Activated T-cell treated with anti-CD3 and anti-CD28 coated beads, Interleukin-2, amount 50 U/mL, for 72 hours (primary cell): ENCODE results near the gene ZDHHC18. TPM values are rescaled to one million over a fixed set of nuclear protein-coding genes. Genes with fewer than 3 reads are reported as not detected.
"Not testable (repeated sequence)": the region's sequence is repeated elsewhere in the genome, so short reads cannot be mapped to it uniquely, and the experiment has no call there.

ENCODE experiments used
- ATAC-seq, 2 donors: fragments of 150-1000 bp; cut with Tn5 transposase; replicated peaks in 1 of 2; 2 replicates each; pipeline ENCODE4 v1.10.0; 2021; ENCODE audit warnings: moderate library complexity in 2 of 2, mild to moderate bottlenecking in 1 of 2
- DNase-seq, 2 donors: peaks; one replicate each; pipeline ENCODE4 v3.0.0; 2021 to 2022; ENCODE audit warnings: mixed read lengths in 1 of 2
- H3K27ac Mint-ChIP-seq: one replicate; pipeline ENCODE4 v1.8.0; 2022; ENCODE audit warnings: mild to moderate bottlenecking, moderate library complexity, mixed read lengths
- H3K27me3 Mint-ChIP-seq: one replicate; pipeline ENCODE4 v1.8.0; 2022; ENCODE audit warnings: low read depth, mixed read lengths
- H3K36me3 Mint-ChIP-seq, 2 donors: one replicate each; pipeline ENCODE4 v1.8.0; 2022; ENCODE audit warnings: mixed read lengths in 2 of 2, mild to moderate bottlenecking in 1 of 2; ENCODE audit not compliant: insufficient read depth in 2 of 2
- H3K4me1 Mint-ChIP-seq: one replicate; pipeline ENCODE4 v1.8.0; 2022; ENCODE audit warnings: low read depth, mixed read lengths
- H3K4me3 Mint-ChIP-seq, 2 donors: one replicate each; pipeline ENCODE4 v1.8.0; 2022; ENCODE audit warnings: mild to moderate bottlenecking in 2 of 2, mixed read lengths in 2 of 2, moderate library complexity in 2 of 2
- H3K9me3 Mint-ChIP-seq, 2 donors: one replicate each; pipeline ENCODE4 v1.8.0; 2022; ENCODE audit warnings: mixed read lengths in 2 of 2
- total RNA-seq, 2 donors: library from RNA; stranded (reverse); gene quantifications; one replicate each; pipeline ENCODE4 v1.2.3, GENCODE V29; 2022

ZDHHC18 gene
- total RNA-seq, 2 donors from 2014 or later: 64.4 to 80.2 TPM

DNA sequence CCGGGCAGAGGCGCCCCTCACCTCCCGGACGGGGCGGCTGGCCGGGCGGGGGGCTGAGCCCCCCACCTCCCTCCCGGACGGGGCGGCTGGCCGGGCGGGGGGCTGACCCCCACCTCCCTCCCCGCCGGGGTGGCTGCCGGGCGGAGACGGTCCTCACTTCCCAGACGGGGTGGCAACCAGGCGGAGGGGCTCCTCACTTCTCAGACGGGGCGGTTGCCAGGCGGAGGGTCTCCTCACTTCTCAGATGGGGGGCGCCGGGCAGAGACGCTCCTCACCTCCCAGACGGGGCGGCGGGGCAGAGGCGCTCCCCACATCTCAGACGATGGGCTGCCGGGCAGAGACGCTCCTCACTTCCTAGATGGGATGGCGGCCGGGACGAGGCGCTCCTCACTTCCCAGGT is 22.6 kb upstream of the ZDHHC18 start:
- peaks cover 34% of the 10 kb centered on the region for H3K4me1 Mint-ChIP-seq
- not testable (repeated sequence) for H3K27me3 Mint-ChIP-seq, ATAC-seq, H3K4me3 Mint-ChIP-seq, H3K36me3 Mint-ChIP-seq, DNase-seq, H3K9me3 Mint-ChIP-seq, H3K27ac Mint-ChIP-seq

DNA sequence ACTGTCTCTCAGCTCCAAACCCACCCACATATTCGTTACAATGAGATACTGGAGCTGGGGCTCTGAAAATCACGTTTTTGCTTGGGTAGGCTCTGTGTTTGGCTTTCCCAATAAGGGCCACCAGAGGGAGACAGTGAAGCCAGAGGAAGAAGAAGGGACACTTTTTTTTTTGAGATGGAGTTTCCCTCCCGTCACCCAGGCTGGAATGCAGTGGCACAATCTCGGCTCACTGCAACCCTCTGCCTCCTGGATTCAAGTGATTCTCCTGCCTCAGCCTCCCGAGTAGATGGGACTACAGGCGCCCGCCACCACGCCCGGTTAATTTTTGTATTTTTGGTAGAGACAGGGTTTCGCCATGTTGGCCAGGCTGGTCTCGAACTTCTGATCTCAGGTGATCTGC is 16.4 kb upstream of the ZDHHC18 start:
- DNase-seq: peak; percentile 77 to 80
- H3K9me3 Mint-ChIP-seq, H3K27ac Mint-ChIP-seq, H3K27me3 Mint-ChIP-seq, H3K36me3 Mint-ChIP-seq: not testable (repeated sequence)
- ATAC-seq: peak; percentile 65 to 73
- Mint-ChIP-seq H3K4me3 (peak overlapping the region; percentile 32 to 56), H3K4me1 (peaks cover 27% of the 10 kb centered on the region)

DNA sequence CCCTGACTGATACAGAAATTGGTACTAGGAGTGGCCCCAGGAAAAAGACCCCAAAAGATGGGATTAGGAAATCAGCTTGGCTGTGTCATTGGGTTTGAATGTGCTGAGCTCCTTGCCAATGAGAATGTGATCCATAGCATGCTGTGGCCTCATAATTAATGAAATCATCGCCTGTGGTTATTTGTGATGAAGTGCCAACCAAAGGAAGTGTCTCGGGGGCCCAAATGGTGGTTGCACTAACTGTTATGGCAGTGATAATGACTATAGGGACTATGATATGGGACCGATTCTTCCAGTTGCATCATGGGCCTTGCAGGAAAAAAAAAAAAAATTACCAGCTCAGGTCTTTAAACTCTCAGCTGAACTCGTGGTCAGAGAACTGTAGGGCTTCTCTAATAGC is 15.4 kb upstream of the ZDHHC18 start:
- peak overlapping the region; percentile 52 for H3K27ac Mint-ChIP-seq
- peak overlapping the region in 1 of 2 donors; percentile 13 for H3K4me3 Mint-ChIP-seq
- H3K27me3 Mint-ChIP-seq: no peaks in the 10 kb centered on the region
- H3K4me1 Mint-ChIP-seq: peaks cover 27% of the 10 kb centered on the region
- ATAC-seq: no peak
- no peak for DNase-seq
- no peaks in the 10 kb centered on the region for H3K36me3 Mint-ChIP-seq
- H3K9me3 Mint-ChIP-seq: no peaks in the 10 kb centered on the region

DNA sequence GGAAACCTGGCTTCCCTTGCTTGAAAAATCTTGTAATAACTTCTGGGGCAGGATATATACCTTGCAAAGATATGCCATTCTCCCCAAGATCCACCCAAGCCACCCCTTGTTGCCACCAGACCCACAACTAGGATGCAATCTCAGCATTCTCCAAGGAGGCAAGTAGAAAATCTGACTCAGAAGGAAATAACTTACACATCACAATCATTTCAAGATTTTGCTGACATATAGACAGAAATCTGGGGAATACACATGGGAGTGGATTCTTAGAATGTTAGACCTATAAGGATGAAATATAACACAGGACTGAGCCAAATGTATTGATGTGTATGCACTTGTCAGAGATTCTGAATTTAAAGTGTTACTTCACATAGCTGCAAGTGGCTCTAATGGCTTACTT is 14.8 kb upstream of the ZDHHC18 start:
- peak; percentile 58 to 78 for ATAC-seq
- H3K4me1 Mint-ChIP-seq: peaks cover 27% of the 10 kb centered on the region
- H3K27ac Mint-ChIP-seq: no peak overlapping the region
- no peaks in the 10 kb centered on the region for H3K36me3 Mint-ChIP-seq
- H3K27me3 Mint-ChIP-seq: no peaks in the 10 kb centered on the region
- no peaks in the 10 kb centered on the region for H3K9me3 Mint-ChIP-seq
- H3K4me3 Mint-ChIP-seq: peak overlapping the region in 1 of 2 donors; percentile 27
- no peak for DNase-seq

DNA sequence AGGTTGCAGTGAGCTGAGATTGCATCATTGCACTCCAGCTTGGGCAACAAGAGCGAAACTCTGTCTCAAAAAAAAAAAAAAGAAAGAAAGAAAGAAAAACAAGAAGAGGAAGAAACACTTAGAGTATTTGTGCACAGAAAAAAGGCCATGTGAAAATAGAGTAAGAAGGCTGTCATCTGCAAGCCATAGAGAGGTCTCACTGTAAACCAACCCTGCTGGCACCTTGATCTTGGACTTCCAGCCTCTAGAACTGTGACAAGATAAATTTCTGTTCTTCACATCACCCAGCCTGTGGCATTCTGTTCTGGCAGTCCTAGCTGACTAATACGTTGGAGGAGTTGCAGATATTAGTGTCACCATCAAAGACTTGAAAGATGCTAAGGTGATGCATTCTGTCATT is 12.1 kb upstream of the ZDHHC18 start:
- Mint-ChIP-seq H3K27ac (no peak overlapping the region), H3K4me3 (no peak overlapping the region), H3K27me3 (no peaks in the 10 kb centered on the region), H3K9me3 (no peaks in the 10 kb centered on the region), H3K36me3 (no peaks in the 10 kb centered on the region), H3K4me1 (peaks cover 27% of the 10 kb centered on the region)
- ATAC-seq (no peak), DNase-seq (no peak)

DNA sequence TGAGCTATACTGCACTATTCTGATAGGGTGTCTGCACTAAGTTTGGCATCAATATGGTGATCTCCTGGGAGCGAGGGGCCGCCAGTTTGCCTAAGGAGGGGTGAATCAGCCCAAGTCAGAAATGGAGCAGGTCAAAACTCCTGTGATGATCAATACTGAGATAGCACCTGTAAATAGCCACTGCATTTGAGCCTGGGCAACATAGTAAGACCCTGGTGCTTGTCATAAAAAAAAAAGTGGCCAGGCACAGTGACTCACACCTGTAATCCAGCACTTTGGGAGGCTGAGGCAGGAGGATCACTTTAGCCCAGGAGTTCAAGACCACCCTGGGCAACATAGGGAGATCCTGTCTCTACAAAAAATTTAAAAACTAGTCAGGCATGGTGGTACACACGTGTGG is 11.6 kb upstream of the ZDHHC18 start:
- Mint-ChIP-seq H3K27me3 (no peaks in the 10 kb centered on the region), H3K9me3 (no peaks in the 10 kb centered on the region), H3K4me3 (no peak overlapping the region), H3K27ac (no peak overlapping the region), H3K4me1 (peaks cover 27% of the 10 kb centered on the region), H3K36me3 (no peaks in the 10 kb centered on the region)
- ATAC-seq (no peak), DNase-seq (no peak)

DNA sequence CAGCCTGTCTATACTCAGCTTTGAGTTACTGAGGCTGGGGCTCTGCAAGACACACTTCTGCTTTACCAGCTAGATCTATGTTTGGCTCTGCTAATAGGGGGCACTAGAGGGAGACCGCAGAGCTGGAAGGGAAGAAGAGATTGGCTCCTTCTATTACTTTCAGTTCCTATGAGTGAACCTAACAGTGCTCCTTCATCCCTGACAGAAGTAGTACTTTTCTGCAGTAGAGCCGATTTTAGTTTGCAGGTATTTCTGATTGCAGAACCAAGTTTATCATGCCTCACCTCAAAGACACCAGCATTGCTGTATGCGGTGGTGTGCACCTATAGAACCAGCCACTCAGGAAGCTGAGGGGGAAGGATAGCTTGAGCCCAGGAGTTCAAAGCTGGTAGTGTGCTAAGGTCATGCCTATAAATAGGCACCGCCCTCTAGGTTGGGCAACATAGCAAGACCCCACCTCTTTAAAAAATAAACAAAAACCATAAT is 5.7 kb upstream of the ZDHHC18 start:
- Mint-ChIP-seq H3K4me3 (peak overlapping the region in 1 of 2 donors; percentile 49), H3K4me1 (peaks cover 16% of the 10 kb centered on the region), H3K36me3 (no peaks in the 10 kb centered on the region), H3K27ac (no peak overlapping the region), H3K27me3 (no peaks in the 10 kb centered on the region), H3K9me3 (no peaks in the 10 kb centered on the region)
- ATAC-seq: peak; percentile 59 to 73
- no peak for DNase-seq

DNA sequence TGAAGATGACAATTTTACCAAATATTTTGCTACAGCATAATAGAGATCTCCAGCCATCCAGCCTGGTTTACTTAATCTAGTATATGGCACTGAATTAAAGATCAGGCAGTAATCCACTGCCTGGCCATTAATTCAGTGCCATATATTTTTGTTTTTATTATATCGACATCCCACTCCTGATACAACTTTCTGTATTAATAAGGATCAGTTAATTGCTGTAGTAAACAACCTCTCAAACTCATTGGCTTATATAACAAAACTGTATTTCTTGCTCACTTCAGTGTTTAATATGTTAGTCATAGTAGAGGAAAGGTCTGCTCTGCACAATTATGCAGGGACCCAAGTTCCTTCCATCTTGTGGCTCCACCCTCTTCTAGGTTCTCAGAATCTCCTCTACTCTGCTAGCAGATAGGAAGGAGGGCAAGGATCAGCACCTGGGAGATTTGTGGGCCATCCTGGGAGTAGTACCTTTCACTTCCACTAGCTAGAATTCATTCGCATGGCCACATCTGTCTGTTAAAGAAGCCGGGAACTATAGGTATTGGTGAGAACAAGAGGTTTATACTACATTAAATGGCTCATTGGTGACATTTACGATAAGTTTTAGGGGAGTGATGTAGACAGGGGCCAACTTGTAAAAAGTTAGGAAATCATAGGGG is 3.6 kb upstream of the ZDHHC18 start:
- H3K27me3 Mint-ChIP-seq: no peaks in the 10 kb centered on the region
- no peak overlapping the region for H3K27ac Mint-ChIP-seq
- H3K36me3 Mint-ChIP-seq: peaks cover 6 to 7% of the 10 kb centered on the region in 2 donors
- H3K4me1 Mint-ChIP-seq: peaks cover 27% of the 10 kb centered on the region
- ATAC-seq (no peak), DNase-seq (no peak)
- H3K4me3 Mint-ChIP-seq: no peak overlapping the region
- no peaks in the 10 kb centered on the region for H3K9me3 Mint-ChIP-seq

DNA sequence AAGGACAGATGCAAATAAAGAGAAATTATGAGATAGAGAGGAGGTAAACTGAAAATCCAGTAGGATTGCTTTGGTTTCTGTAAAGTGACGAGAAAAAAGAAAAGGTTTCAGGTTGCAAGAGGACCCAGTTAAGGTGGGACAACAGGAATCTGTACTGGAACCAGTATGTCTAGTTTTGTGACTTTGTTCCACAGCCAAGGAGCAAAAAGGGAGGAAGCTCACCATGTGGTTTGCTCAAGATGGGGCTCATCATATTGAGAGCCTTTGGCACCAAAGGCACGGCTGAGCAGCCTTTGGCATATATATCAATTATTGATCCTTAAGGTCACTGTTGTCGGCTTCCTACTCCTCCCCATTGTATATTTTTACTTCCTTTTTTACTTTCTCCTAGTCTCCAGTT is 1.8 kb upstream of the ZDHHC18 start:
- Mint-ChIP-seq H3K4me1 (peaks cover 46% of the 10 kb centered on the region), H3K4me3 (no peak overlapping the region), H3K27ac (peak overlapping the region; percentile 58), H3K36me3 (peaks cover 7 to 12% of the 10 kb centered on the region in 2 donors), H3K9me3 (no peaks in the 10 kb centered on the region), H3K27me3 (no peaks in the 10 kb centered on the region)
- no peak for ATAC-seq
- no peak for DNase-seq

DNA sequence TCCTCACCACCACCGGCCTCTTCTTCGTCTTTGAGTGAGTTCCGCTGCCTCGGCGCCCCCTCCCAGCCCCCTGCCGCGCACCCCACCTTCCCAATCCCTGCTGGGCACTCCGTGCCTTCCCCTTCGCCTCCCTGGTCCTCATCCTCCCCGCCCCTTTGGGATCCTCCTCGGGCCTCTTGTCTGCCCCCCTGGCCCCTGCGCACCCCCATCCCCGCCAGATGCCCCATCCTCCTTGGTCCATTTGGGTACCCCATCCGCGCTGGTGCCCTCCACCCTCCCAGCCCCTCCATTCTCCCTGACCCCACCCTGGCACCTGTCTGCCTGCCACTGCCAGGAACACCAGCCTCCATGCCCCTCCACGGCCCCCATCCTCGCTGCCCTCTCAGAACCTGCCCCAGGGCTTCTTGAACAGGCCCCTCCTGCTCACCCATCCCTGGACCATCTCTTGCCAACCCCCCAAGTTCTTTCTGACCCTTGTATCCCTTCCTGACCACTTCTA is 667 bp downstream of the ZDHHC18 start:
- DNase-seq: no peak
- no peaks in the 10 kb centered on the region for H3K27me3 Mint-ChIP-seq
- H3K4me3 Mint-ChIP-seq: peak overlapping the region; percentile 91 to 94
- no peaks in the 10 kb centered on the region for H3K9me3 Mint-ChIP-seq
- peaks cover 62% of the 10 kb centered on the region for H3K4me1 Mint-ChIP-seq
- H3K27ac Mint-ChIP-seq: peak overlapping the region; percentile 90
- no peak for ATAC-seq
- peaks cover 8 to 16% of the 10 kb centered on the region in 2 donors for H3K36me3 Mint-ChIP-seq

DNA sequence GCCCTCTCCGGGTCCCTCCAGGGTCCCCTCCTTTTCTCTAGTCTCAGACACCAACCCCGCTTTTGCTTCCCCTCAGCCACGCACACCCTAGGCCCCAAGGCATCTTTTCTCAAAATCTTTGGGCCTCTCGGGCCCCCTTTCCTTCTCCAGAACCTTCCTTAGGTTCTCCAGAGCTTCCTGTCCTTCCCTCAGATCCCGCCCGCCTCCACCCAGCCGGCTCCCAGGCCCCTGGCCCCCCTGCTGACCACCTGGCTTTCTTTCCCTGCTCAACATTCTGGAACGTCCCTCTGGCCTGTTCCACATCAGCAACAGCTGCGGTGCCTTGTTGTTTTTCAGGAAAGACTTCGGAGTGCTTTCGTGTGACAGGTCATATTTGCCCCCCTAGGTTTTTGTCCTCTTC is 1.2 kb downstream of the ZDHHC18 start:
- Mint-ChIP-seq H3K27ac (peak overlapping the region; percentile 90), H3K36me3 (peaks cover 10 to 16% of the 10 kb centered on the region in 2 donors), H3K4me1 (peaks cover 67% of the 10 kb centered on the region), H3K4me3 (peak overlapping the region; percentile 91 to 94), H3K27me3 (no peaks in the 10 kb centered on the region), H3K9me3 (no peaks in the 10 kb centered on the region)
- DNase-seq: no peak
- no peak for ATAC-seq

DNA sequence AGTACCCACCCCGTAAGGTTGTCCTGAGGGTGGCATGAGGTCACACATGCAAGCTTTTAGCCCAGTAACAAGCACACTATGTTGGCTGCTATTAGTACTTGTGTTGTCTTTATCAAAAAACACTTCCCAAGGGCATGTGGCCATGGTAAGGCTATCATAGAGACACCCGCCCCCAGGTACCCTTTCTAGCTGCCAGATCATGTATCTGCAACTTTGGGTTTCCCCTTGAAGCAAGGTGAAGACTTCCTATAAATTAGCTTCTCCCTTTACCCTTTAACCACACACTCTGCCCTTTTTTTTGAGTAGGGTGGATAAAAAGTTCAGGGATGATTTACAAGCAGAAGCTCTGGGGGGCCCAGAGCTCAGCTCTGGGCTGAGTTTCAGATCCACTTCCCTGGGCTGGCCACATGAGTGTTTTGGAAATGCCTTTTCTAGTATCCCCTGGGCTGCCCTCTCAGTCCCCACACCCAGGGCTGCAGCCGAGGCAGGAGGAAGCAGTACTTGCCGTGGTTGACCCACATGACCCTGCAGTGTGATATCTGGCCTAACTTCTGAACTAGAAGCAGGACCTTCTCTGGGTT is 2.0 kb downstream of the ZDHHC18 start:
- Mint-ChIP-seq H3K27ac (peak overlapping the region; percentile 90), H3K4me1 (peaks cover 71% of the 10 kb centered on the region), H3K27me3 (no peaks in the 10 kb centered on the region), H3K4me3 (peak overlapping the region; percentile 91 to 94), H3K36me3 (peaks cover 13 to 16% of the 10 kb centered on the region in 2 donors), H3K9me3 (no peaks in the 10 kb centered on the region)
- ATAC-seq (no peak), DNase-seq (no peak)

DNA sequence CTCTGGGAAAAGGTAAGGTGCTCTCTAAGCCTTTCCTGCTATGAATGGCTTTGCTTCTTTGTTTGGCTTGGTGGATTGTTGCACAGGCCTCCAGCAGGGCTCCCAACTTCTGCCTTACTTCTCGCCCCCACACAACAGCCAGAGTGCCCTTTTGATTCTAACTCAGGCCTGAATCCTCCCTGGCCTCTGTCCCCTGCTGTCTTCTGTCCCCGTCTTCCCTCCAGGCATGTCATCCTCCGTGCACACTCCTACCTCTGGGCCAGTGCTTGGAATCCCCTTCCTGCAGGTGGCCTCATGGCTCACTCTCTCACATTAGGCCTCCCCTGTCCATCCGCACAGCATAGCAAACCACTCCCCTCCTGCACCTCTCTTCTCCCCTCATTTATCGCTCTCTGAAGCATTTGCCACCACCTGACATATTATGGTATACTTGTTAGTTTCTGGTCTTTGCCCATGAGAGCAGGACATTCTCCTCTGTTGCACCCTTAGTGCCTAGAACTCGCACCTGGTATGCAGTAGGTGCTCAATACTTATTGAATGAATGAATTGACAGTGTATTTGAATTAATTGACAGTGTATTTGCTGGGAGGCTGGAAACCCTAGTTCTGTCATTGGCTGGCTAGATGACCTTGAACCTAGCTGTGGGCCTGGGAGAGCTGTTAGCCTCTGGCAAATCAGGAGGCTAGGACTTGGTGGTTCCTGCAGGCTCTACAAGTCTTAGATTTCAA is 2.9 kb downstream of the ZDHHC18 start:
- no peak for DNase-seq
- ATAC-seq: no peak
- H3K4me1 Mint-ChIP-seq: peaks cover 79% of the 10 kb centered on the region
- peak overlapping the region; percentile 91 to 94 for H3K4me3 Mint-ChIP-seq
- H3K27me3 Mint-ChIP-seq: no peaks in the 10 kb centered on the region
- H3K9me3 Mint-ChIP-seq: no peaks in the 10 kb centered on the region
- peaks cover 13 to 20% of the 10 kb centered on the region in 2 donors for H3K36me3 Mint-ChIP-seq
- H3K27ac Mint-ChIP-seq: peak overlapping the region; percentile 81
